ENCODE measurements around the gene VIPR1.

The VIPR1 gene

GRCh38 chr3:42582474-42583070 lies 80.1 kb downstream of the VIPR1 start:
- DNase-seq = no peak

Measured in bone marrow (tissue), 2 donors.